HUES6 (cell line): ENCODE results near the gene ENKD1.
"Not testable (repeated sequence)": the region's sequence is repeated elsewhere in the genome, so short reads cannot be mapped to it uniquely, and the experiment has no call there.

ENCODE experiments used
- H3K27ac ChIP-seq: 2 replicates; pipeline ENCODE4 v1.7.0; 2013; ENCODE audit warnings: low read depth, mild to moderate bottlenecking, low read length, inconsistent platforms
- H3K27me3 ChIP-seq: 2 replicates; pipeline ENCODE4 v1.6.1; 2013; ENCODE audit warnings: low read length; ENCODE audit not compliant: control insufficient read depth, insufficient read depth
- H3K36me3 ChIP-seq: 2 replicates; pipeline ENCODE4 v1.6.1; 2013; ENCODE audit warnings: low read length; ENCODE audit not compliant: control insufficient read depth, insufficient read depth
- H3K4me1 ChIP-seq: 2 replicates; pipeline ENCODE4 v1.6.1; 2013; ENCODE audit warnings: low read length; ENCODE audit not compliant: control insufficient read depth, insufficient read depth
- H3K4me3 ChIP-seq: 2 replicates; pipeline ENCODE4 v1.5.1; 2013; ENCODE audit warnings: low read depth, low read length
- H3K9ac ChIP-seq: one replicate; pipeline ENCODE4 v1.6.1; 2013; ENCODE audit warnings: mild to moderate bottlenecking, low read length
- H3K9me3 ChIP-seq: 2 replicates; pipeline ENCODE4 v1.6.1; 2013; ENCODE audit warnings: low read depth, low read length; ENCODE audit not compliant: control insufficient read depth, insufficient read depth

ENKD1 gene

DNA sequence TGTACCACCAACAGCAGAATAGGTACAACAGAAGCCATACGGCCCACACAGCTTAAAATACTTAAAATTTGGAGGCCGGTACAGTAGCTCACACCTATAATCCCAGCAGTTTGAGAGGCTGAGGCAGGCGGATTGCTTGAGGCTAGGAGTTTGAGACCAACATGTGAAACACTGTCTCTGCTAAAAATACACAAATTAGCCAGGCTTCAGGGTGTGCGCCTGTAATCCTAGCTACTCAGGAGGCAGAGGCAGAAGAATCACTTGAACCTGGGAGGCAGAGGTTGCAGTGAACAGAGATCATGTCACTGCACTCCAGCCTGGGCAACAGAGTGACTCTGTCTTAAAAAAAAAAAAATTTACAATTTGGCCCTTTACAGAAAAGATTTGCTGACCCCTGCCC is 35.6 kb upstream of the ENKD1 start:
- Histone ChIP-seq H3K4me3 (no peak overlapping the region), H3K9me3 (peaks cover 7% of the 10 kb centered on the region; the same call in 1 of the 2 replicates), H3K9ac (no peak overlapping the region), H3K27ac (no peak overlapping the region), H3K4me1 (no peaks in the 10 kb centered on the region), H3K27me3 (no peaks in the 10 kb centered on the region), H3K36me3 (peaks cover 4% of the 10 kb centered on the region)

DNA sequence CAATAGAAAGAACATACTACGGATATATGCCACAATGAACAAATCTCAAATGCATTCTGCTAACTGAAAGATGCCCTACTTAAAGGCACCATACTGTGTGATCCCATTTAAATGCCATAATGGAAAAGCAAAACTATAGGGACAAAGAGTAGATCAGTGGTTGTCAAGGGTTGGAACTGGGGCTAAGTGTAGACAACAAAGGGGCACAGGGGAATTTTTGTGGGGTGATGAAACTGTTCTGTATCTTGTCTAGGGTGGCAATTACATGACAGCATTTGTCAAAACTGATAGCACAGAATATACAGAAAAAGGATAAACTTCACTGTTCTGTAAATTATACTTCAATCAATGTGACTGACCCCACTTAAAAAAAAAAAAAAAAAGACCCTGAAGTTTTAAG is 34.9 kb upstream of the ENKD1 start:
- Histone ChIP-seq H3K4me1 (no peaks in the 10 kb centered on the region), H3K9ac (no peak overlapping the region), H3K36me3 (peaks cover 4% of the 10 kb centered on the region), H3K27me3 (no peaks in the 10 kb centered on the region), H3K9me3 (peaks cover 7% of the 10 kb centered on the region; the same call in 1 of the 2 replicates), H3K4me3 (no peak overlapping the region), H3K27ac (no peak overlapping the region)

DNA sequence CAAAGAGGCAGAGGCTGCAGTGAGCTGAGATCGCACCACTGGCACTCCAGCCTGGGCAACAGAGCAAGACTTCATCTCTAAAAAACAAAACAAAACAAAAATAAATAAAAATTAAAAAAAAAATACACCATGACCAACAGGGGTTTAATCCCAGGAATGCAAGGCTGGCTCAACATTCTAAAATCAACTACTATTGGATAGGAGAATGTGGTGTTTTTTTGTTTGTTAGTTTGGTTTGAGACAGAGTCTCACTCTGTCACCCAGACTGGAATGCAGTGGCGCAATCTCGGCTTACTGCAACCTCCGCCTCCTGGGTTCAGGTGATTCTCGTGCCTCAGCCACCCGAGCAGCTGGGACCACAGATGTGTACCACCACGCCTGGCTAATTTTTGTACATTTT is 32.7 kb upstream of the ENKD1 start:
- H3K36me3 ChIP-seq = peaks cover 4% of the 10 kb centered on the region
- H3K27ac ChIP-seq = no peak overlapping the region
- no peaks in the 10 kb centered on the region for H3K27me3 ChIP-seq
- peaks cover 7% of the 10 kb centered on the region; the same call in 1 of the 2 replicates for H3K9me3 ChIP-seq
- H3K4me1 ChIP-seq = no peaks in the 10 kb centered on the region
- no peak overlapping the region for H3K9ac ChIP-seq
- no peak overlapping the region for H3K4me3 ChIP-seq

GRCh38 chr16:67697422-67698185 is 31.1 kb upstream of the ENKD1 start:
- no peaks in the 10 kb centered on the region for H3K4me1 ChIP-seq
- no peaks in the 10 kb centered on the region for H3K27me3 ChIP-seq
- H3K9ac ChIP-seq = no peak overlapping the region
- H3K9me3 ChIP-seq = peaks cover 7% of the 10 kb centered on the region; the same call in 1 of the 2 replicates
- no peak overlapping the region for H3K4me3 ChIP-seq
- no peak overlapping the region for H3K27ac ChIP-seq
- peaks cover 4% of the 10 kb centered on the region for H3K36me3 ChIP-seq

DNA sequence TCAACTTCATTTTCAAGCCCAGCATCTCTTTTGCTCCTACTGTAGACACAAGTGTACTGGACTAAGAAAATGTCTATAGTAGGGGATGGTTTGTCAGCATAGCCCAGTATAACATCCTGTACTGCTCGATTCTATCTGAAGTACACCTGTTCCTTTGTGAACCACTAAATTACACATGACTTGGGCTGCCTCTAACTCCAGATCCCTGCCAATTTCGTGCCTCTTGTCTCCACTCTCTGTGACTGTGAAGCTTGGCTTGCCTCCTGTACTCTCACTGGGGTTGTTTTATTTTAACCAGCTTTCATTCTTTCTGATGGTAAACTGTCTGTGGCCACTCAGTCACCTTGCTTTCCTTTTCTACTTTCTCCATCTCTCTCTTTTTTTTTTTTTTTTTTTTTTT is 28.1 kb upstream of the ENKD1 start:
- H3K27ac ChIP-seq = no peak overlapping the region
- H3K36me3 ChIP-seq = peaks cover 4% of the 10 kb centered on the region
- no peaks in the 10 kb centered on the region for H3K4me1 ChIP-seq
- H3K9ac ChIP-seq = no peak overlapping the region
- no peaks in the 10 kb centered on the region for H3K27me3 ChIP-seq
- peaks cover 4% of the 10 kb centered on the region; the same call in 1 of the 2 replicates for H3K9me3 ChIP-seq
- no peak overlapping the region for H3K4me3 ChIP-seq

DNA sequence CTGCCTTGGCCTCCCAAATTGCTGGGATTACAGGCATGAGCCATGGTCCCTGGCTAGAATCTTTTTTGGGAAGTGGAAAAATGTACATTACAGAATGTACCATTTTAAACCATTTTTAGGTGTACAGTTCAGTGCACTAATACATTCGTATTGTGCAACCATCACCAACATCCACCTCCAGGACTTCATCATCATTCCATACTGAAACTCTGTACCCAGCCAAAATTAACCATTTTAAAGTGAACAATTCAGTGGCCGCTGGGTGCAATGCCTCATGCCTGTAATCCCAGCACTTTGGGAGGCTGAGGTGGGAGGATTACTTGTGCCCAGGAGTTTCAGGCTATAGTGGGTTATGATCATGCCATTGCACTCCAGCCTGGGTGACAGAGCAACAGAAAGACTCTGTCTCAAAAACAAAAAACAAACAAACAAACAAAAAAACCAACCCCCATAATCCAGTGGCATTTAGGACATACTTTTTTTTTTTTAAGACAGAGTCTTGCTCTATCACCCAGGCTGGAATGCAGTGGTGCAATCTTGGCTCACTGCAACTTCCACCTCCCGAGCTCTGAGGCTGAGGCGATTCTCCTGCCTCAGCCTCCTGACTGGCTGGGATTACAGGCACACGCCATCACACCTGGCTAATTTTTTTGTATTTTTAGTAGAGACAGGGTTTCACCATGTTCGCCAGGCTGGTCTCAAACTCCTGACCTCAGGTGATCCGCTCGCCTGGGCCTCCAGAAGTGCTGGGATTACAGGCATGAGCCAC is 27.2 kb upstream of the ENKD1 start:
- H3K9ac ChIP-seq, H3K4me3 ChIP-seq, H3K27me3 ChIP-seq, H3K9me3 ChIP-seq, H3K4me1 ChIP-seq, H3K36me3 ChIP-seq, H3K27ac ChIP-seq: not testable (repeated sequence)

DNA sequence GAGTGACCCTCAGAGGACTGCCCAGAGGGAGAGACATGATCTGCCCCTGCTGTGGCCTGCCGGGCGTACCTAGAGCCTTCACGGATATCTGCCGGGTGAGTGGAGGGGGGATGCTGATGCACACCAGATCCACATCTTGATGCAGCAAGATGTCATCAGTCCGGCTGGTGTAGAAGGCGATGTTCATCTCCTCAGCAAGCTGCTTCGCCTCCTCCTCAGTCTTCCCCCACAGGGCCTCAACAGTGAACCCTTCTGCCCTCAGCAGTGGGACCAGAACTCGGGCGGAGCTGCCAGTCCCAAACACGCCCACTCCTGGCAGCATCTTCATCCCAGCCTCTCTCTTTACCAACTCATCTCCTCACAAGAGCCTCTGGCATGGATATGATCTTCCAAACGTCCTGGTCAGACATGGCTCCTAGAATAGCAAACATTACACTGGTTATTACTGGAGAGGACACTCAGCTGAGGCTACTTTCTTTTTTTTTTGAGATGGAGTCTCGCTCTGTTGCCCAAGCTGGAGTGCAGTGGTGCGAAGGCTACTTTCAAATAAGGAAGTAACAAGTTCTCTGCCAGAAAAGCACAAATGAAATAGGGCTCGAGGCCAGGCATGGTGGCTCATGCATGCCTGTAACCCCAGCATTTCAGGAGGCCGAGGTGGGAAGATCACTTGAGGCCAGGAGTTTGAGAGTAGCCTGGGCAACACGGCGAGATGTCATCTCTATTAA is 19.0 kb upstream of the ENKD1 start:
- H3K36me3 ChIP-seq = peaks cover 28% of the 10 kb centered on the region
- H3K27me3 ChIP-seq = no peaks in the 10 kb centered on the region
- H3K9me3 ChIP-seq = no peaks in the 10 kb centered on the region
- no peak overlapping the region for H3K4me3 ChIP-seq
- no peaks in the 10 kb centered on the region for H3K4me1 ChIP-seq
- no peak overlapping the region for H3K27ac ChIP-seq
- no peak overlapping the region for H3K9ac ChIP-seq

DNA sequence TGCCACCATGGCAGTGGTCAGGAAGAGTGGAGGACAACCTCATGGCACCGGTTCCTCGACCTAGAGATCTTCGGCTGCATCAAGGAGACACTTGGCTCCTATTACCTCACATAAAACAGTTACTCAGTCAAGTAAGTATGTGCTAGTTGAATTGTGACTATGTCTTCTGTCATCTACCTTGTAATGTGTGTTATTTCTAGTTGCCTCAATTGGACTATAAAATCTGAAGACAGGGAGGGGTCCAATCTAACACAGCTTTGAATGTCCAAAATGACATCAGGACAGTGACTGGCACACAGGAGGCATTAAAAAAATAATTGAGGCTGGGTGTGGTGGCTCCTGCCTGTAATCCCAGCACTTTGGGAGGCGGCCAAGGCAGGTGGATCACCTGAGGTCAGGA is 17.2 kb upstream of the ENKD1 start:
- no peak overlapping the region for H3K4me3 ChIP-seq
- no peak overlapping the region for H3K9ac ChIP-seq
- H3K27me3 ChIP-seq = no peaks in the 10 kb centered on the region
- no peaks in the 10 kb centered on the region for H3K4me1 ChIP-seq
- H3K36me3 ChIP-seq = peaks cover 28% of the 10 kb centered on the region
- no peaks in the 10 kb centered on the region for H3K9me3 ChIP-seq
- H3K27ac ChIP-seq = no peak overlapping the region

DNA sequence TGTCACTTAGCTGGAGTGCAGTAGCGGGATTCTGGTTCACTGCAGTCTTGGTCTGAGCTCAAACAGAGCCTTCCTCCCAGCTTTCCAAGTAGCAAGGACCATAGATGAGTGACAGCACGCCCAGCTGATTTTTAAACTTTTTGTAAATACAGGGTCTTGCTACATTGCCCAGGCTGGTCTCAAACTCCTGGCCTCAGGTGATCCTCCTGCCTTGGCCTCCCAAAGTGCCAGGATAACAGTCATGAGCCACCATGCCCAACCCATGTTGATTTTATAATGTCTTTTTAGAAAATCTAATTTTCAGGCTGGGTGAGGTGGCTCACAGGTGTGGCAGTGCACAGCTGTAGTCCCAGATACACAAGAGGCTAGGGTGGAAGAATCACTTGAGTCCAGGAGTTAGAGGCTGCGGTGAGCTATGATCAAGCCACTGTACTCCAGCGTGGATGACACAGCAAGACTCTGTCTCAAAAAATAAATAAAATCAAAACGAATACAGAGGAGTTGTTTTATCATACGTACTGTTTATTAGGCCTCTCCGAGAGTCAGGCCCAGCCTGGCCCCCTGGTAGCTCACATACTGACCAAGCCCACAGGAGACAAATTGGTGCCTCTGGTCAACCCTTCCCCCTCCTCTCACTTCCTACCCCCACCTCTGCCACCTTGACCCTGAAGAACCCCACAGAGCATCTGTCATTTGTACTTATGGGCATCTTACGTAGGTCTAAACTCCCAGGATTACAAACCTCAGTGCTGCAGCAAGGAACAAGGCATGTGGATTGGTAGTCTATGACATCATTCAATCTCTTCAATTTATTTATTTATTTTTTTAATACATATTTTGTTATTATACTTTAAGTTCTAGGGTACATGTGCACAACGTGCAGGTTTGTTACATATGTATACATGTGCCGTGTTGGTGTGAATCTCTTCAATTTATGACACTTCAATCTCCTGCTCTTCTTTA is 13.7 kb upstream of the ENKD1 start:
- Histone ChIP-seq H3K27me3 (no peaks in the 10 kb centered on the region), H3K4me3 (no peak overlapping the region), H3K9me3 (no peaks in the 10 kb centered on the region), H3K36me3 (peaks cover 27% of the 10 kb centered on the region), H3K9ac (no peak overlapping the region), H3K27ac (no peak overlapping the region), H3K4me1 (no peaks in the 10 kb centered on the region; the same call in 1 of the 2 replicates)

DNA sequence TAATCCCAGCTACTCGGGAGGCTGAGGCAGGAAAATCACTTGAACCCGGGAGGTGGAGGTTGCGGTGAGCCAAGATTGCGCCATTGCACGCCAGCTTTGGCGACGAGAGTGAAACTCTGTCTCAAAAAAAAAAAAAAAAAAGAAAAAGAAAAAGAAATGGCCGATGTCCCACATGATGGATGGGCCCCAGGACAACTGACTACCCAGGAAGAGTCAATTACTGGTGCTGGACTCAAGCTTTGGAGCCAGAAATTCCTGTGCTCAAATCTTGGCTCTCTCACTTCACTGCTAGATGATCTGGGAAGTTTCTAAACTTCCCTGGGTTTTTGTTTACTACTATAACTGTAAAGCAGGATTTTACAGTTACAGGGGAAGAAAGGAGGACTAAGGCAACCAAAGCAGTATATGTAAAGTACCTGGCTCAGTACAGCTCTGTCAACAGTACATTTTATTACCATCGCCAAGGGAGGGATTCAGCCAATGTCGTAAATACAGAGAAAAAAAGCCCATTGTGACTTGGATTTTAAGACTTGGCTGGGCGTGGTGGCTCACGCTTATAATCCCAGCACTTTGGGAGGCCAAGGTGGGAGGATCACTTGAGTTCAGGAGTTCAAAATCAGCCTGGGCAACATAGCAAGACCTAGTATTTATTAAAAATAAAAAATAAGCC is 11.9 kb upstream of the ENKD1 start:
- H3K27ac ChIP-seq = peak overlapping the region; percentile 49; the same call in 1 of the 2 replicates

More for the DNA sequence above, 11.9 kb upstream of the ENKD1 start:
- Histone ChIP-seq H3K9me3 (no peaks in the 10 kb centered on the region), H3K4me1 (no peaks in the 10 kb centered on the region; the same call in 1 of the 2 replicates), H3K9ac (no peak overlapping the region), H3K4me3 (no peak overlapping the region), H3K27me3 (no peaks in the 10 kb centered on the region), H3K36me3 (peaks cover 20% of the 10 kb centered on the region)
